IMR-90 (cell line): Measurements from ENCODE around the gene FOXI1. TPM values are rescaled to one million over a fixed set of nuclear protein-coding genes. Genes with fewer than 3 reads are reported as not detected.

ENCODE experiments used
- ATAC-seq: fragments of 200-7000 bp; cut with Tn5 transposase; 2 replicates; pipeline ENCODE4 v1.9.1; 2020; ENCODE audit warnings: low read depth, mild to moderate bottlenecking, moderate library complexity
- BruUV-seq: library from RNA; stranded (reverse); fragments of 400-500 nt; replicated peaks from 2 replicates; lab custom pipeline; 2021; lab: Mats Ljungman, UMichigan
- CTCF ChIA-PET: fragments of 300-600 bp; formaldehyde crosslinking; extraction: SDS; loops from one replicate; lab custom pipeline; 2021; ENCODE audit warnings: antibody characterized with exemption; lab: Yijun Ruan, JAX
- POLR2A ChIA-PET: fragments of 300-600 bp; sonication (Branson Sonifier 250); formaldehyde crosslinking; loops from one replicate; lab custom pipeline; 2022; ENCODE audit warnings: antibody characterized with exemption; ENCODE audit not compliant: unreplicated experiment; lab: Charles Lee
- DNase-seq: peaks from one replicate; pipeline ENCODE4 v3.0.0; 2013
- H2AFZ ChIP-seq: replicated peaks from 2 replicates; pipeline ENCODE3; 2013; ENCODE audit warnings: low read length, mild to moderate bottlenecking; ENCODE audit not compliant: poor library complexity
- H2AK5ac ChIP-seq: 2 replicates; pipeline ENCODE4 v1.6.1; 2013; ENCODE audit warnings: low read depth, low read length, inconsistent platforms
- H2AK9ac ChIP-seq: replicated peaks from 2 replicates; pipeline ENCODE3; 2013; ENCODE audit warnings: mild to moderate bottlenecking, low read depth, low read length, moderate library complexity; ENCODE audit not compliant: poor library complexity
- H2BK120ac ChIP-seq: 2 replicates; pipeline ENCODE4 v1.6.1; 2013; ENCODE audit warnings: low read depth, low read length, inconsistent platforms
- H2BK15ac ChIP-seq: 3 replicates; pipeline ENCODE4 v1.6.1; 2013; ENCODE audit warnings: low read depth, low read length, inconsistent platforms
- H2BK20ac ChIP-seq: 2 replicates; pipeline ENCODE4 v1.6.1; 2013; ENCODE audit warnings: low read depth, mild to moderate bottlenecking, inconsistent platforms, low read length, moderate library complexity
- H2BK5ac ChIP-seq: 2 replicates; pipeline ENCODE4 v1.6.1; 2013; ENCODE audit warnings: mild to moderate bottlenecking, low read depth, low read length, inconsistent platforms; ENCODE audit not compliant: poor library complexity, severe bottlenecking
- H3K14ac ChIP-seq: replicated peaks from 2 replicates; pipeline ENCODE4 v1.6.1; 2013; ENCODE audit warnings: low read depth, low read length, inconsistent platforms
- H3K18ac ChIP-seq: 2 replicates; pipeline ENCODE4 v1.6.1; 2013; ENCODE audit warnings: low read depth, low read length, control low read depth
- H3K23ac ChIP-seq: 2 replicates; pipeline ENCODE4 v1.6.1; 2013; ENCODE audit warnings: low read depth, low read length, inconsistent platforms
- H3K27ac ChIP-seq: 2 replicates; pipeline ENCODE4 v1.5.1; 2013; ENCODE audit warnings: mild to moderate bottlenecking, control low read depth, low read length; ENCODE audit not compliant: insufficient read depth
- H3K27me3 ChIP-seq: 2 replicates; pipeline ENCODE4 v1.6.1; 2013; ENCODE audit warnings: low read length; ENCODE audit not compliant: control insufficient read depth, insufficient read depth
- H3K36me3 ChIP-seq: 2 replicates; pipeline ENCODE4 v1.6.1; 2013; ENCODE audit warnings: low read length, mixed read lengths; ENCODE audit not compliant: control insufficient read depth, insufficient read depth
- H3K4ac ChIP-seq: 2 replicates; pipeline ENCODE4 v1.6.1; 2013; ENCODE audit warnings: low read depth, low read length, inconsistent platforms
- H3K4me1 ChIP-seq: 2 replicates; pipeline ENCODE4 v1.6.1; 2013; ENCODE audit warnings: low read length, mixed read lengths; ENCODE audit not compliant: control insufficient read depth, insufficient read depth
- H3K4me2 ChIP-seq: 2 replicates; pipeline ENCODE4 v1.6.1; 2013; ENCODE audit warnings: low read depth, mild to moderate bottlenecking, control low read depth, low read length, moderate library complexity
- H3K4me3 ChIP-seq: 2 replicates; pipeline ENCODE4 v1.5.1; 2013; ENCODE audit warnings: low read depth, mild to moderate bottlenecking, control low read depth, low read length, moderate library complexity; ENCODE audit not compliant: insufficient read depth
- H3K56ac ChIP-seq: 2 replicates; pipeline ENCODE4 v1.6.1; 2013; ENCODE audit warnings: low read length, inconsistent platforms; ENCODE audit not compliant: insufficient read depth; ENCODE audit errors: extremely low read depth
- H3K79me1 ChIP-seq, 2 experiments: 2 replicates each; pipeline ENCODE4 v1.6.1; 2013; ENCODE audit warnings: low read length in 2 of 2, inconsistent platforms in 1 of 2, low read depth in 1 of 2
- H3K9ac ChIP-seq: 2 replicates; pipeline ENCODE4 v1.6.1; 2013; ENCODE audit warnings: low read depth, low read length, control low read depth
- H3K9me1 ChIP-seq: 2 replicates; pipeline ENCODE4 v1.6.1; 2013; ENCODE audit warnings: low read length, inconsistent platforms; ENCODE audit not compliant: insufficient read depth
- H3K9me3 ChIP-seq: 2 replicates; pipeline ENCODE4 v1.6.1; 2013; ENCODE audit warnings: low read length; ENCODE audit not compliant: control insufficient read depth, insufficient read depth
- H4K20me1 ChIP-seq: 2 replicates; pipeline ENCODE4 v1.6.1; 2013; ENCODE audit warnings: low read length, inconsistent platforms; ENCODE audit not compliant: insufficient read depth
- H4K5ac ChIP-seq: 2 replicates; pipeline ENCODE4 v1.6.1; 2013; ENCODE audit warnings: mild to moderate bottlenecking, low read depth, low read length, control low read depth
- H4K8ac ChIP-seq, 2 experiments: 2 replicates each; pipeline ENCODE4 v1.6.1; 2013; ENCODE audit warnings: low read depth in 2 of 2, low read length in 2 of 2, control low read depth in 1 of 2, inconsistent platforms in 1 of 2
- H4K91ac ChIP-seq: 2 replicates; pipeline ENCODE4 v1.6.1; 2013; ENCODE audit warnings: low read depth, low read length, inconsistent platforms; ENCODE audit not compliant: insufficient read depth
- BHLHE40 ChIP-seq: fragments of 150-350 bp; IDR thresholded peaks from 2 replicates; pipeline ENCODE4 v1.6.1; 2016; ENCODE audit warnings: mild to moderate bottlenecking, low read depth, low read length
- CHD1 ChIP-seq: IDR thresholded peaks from 2 replicates; pipeline ENCODE4 v1.6.1; 2012; ENCODE audit warnings: low read depth, low read length, improper control_type of control experiment
- ELK1 ChIP-seq: fragments of 150-350 bp; IDR thresholded peaks from 2 replicates; pipeline ENCODE4 v1.6.1; 2016; ENCODE audit warnings: low read depth, mild to moderate bottlenecking, low read length, moderate library complexity, borderline replicate concordance
- FOS ChIP-seq: fragments of 150-350 bp; IDR thresholded peaks from 2 replicates; pipeline ENCODE4 v1.6.1; 2016; ENCODE audit warnings: low read depth, low read length
- MAFK ChIP-seq: IDR thresholded peaks from 2 replicates; pipeline ENCODE4 v1.6.1; 2012; ENCODE audit warnings: low read depth, low read length, improper control_type of control experiment
- NFE2L2 ChIP-seq: fragments of 150-350 bp; IDR thresholded peaks from 2 replicates; pipeline ENCODE4 v1.6.1; 2016; ENCODE audit warnings: low read depth, mild to moderate bottlenecking, low read length
- RAD21 ChIP-seq: IDR thresholded peaks from 2 replicates; pipeline ENCODE4 v1.6.1; 2012; ENCODE audit warnings: low read length, improper control_type of control experiment
- RCOR1 ChIP-seq: IDR thresholded peaks from 2 replicates; pipeline ENCODE4 v1.6.1; 2012; ENCODE audit warnings: mild to moderate bottlenecking, low read length, improper control_type of control experiment; ENCODE audit not compliant: insufficient replicate concordance
- RFX5 ChIP-seq: IDR thresholded peaks from 2 replicates; pipeline ENCODE4 v1.8.0; 2012; ENCODE audit warnings: low read depth, mild to moderate bottlenecking, low read length, moderate library complexity
- SMC3 ChIP-seq: fragments of 150-350 bp; IDR thresholded peaks from 2 replicates; pipeline ENCODE4 v1.6.1; 2016; ENCODE audit warnings: low read depth, mild to moderate bottlenecking, antibody characterized with exemption, low read length, moderate library complexity
- USF2 ChIP-seq: fragments of 150-350 bp; IDR thresholded peaks from 2 replicates; pipeline ENCODE4 v1.6.1; 2017; ENCODE audit warnings: mild to moderate bottlenecking, antibody characterized with exemption, low read length, low read depth
- whole genome bisulfite sequencing, 2 experiments: methylation state at CpG; one replicate each; pipeline versions ENCODE4 v1.1.5 to v1.1.7; 2013; ENCODE audit warnings: missing lambda C conversion rate in 2 of 2; ENCODE audit not compliant: insufficient read length in 1 of 2; ENCODE audit errors: extremely low coverage in 2 of 2; 5-methylcytosine and 5-hydroxymethylcytosine counted together
- dilution Hi-C: fragments of 300-500 bp; cut with HindIII; formaldehyde crosslinking; loops from one replicate; pipeline ENCODE4 v1.14.3; 2018; ENCODE audit warnings: low sequenced_read_pairs; ENCODE audit not compliant: unreplicated experiment
- in situ Hi-C: fragments of 300-500 bp; cut with MboI; formaldehyde crosslinking; loops from 3 replicates; pipeline ENCODE4 v1.14.3; 2019; ENCODE audit warnings: low sequenced_read_pairs, inconsistent platforms, mixed read lengths
- intact Hi-C: fragments of 100-400 bp; cut with micrococcal nuclease; formaldehyde crosslinking; loops from 2 replicates; pipeline ENCODE4 v1.10.0; 2022
- polyA plus RNA-seq, 3 experiments: library from polyadenylated mRNA; depleted of rRNA; stranded (reverse); fragments of >200 nt; gene quantifications; 2 replicates each; pipeline ENCODE4 v1.2.3, GENCODE V29; 2012; ENCODE audit warnings: low replicate concordance in 1 of 3
- total RNA-seq: library from RNA; depleted of rRNA; stranded (reverse); fragments of >200 nt; gene quantifications from 2 replicates; pipeline ENCODE4 v1.2.3, GENCODE V29; 2012

Gene FOXI1
- total and polyA plus RNA-seq, 2 of the 4 experiments (the other 2 are of a cell fraction), result not detected

GRCh38 chr5:170148430-170149205 is 42.9 kb downstream of the FOXI1 start:
- H2AK5ac ChIP-seq, result no peak overlapping the region
- no peaks in the 10 kb centered on the region for H3K9me3 ChIP-seq
- intact Hi-C loops, result no loop called here
- no peak overlapping the region for H3K4ac ChIP-seq
- in situ Hi-C loops, result no loop called here
- H3K18ac ChIP-seq, result no peak overlapping the region
- H3K9ac ChIP-seq, result no peak overlapping the region
- no peak overlapping the region for H2BK20ac ChIP-seq
- dilution Hi-C loops, result no loop called here
- POLR2A ChIA-PET, result no interaction called here
- no peak overlapping the region for H3K14ac ChIP-seq
- H3K79me1 ChIP-seq, result no peaks in the 10 kb centered on the region
- H3K4me1 ChIP-seq, result peaks cover 7% of the 10 kb centered on the region; the same call in 1 of the 2 replicates
- H3K27me3 ChIP-seq, result no peaks in the 10 kb centered on the region
- H2AK9ac ChIP-seq, result no peak overlapping the region
- H3K23ac ChIP-seq, result no peak overlapping the region
- H3K36me3 ChIP-seq, result no peaks in the 10 kb centered on the region
- no peak overlapping the region for H2BK120ac ChIP-seq
- H2AFZ ChIP-seq, result no peak overlapping the region
- WGBS, 2 experiments, result 73% methylated on average over 5 of the region's 12 CpGs; no CpG with 5 or more reads in 1 of the 2 experiments
- H3K56ac ChIP-seq, result no peak overlapping the region
- H3K27ac ChIP-seq, result no peak overlapping the region
- no peak overlapping the region; the same call in 2 of the 3 replicates for H2BK15ac ChIP-seq
- no peaks in the 10 kb centered on the region for H3K9me1 ChIP-seq
- TF ChIP-seq USF2 (no peak), ELK1 (no peak), RCOR1 (no peak), RAD21 (no peak), MAFK (no peak), SMC3 (no peak), FOS (no peak), RFX5 (no peak), CHD1 (no peak), BHLHE40 (no peak), NFE2L2 (no peak)
- no peak overlapping the region for H4K8ac ChIP-seq
- no peak overlapping the region for H4K5ac ChIP-seq
- no peak for DNase-seq
- no TSS peak for BruUV-seq
- no peak overlapping the region for H2BK5ac ChIP-seq
- no peaks in the 10 kb centered on the region for H4K20me1 ChIP-seq
- H4K91ac ChIP-seq, result no peak overlapping the region
- no peak overlapping the region for H3K4me3 ChIP-seq
- CTCF ChIA-PET, result no interaction called here
- ATAC-seq, result no peak
- no peak overlapping the region for H3K4me2 ChIP-seq
